Stimulated activated CD4-positive, alpha-beta T cell treated with anti-CD3 and anti-CD28 coated beads, TNF-alpha, amount 100 ng/mL, for 24 hours (primary cell): ENCODE results near the gene TDRD5.

Source experiments
- DNase-seq, 3 experiments: peaks; one replicate each; pipeline ENCODE4 v3.0.0-alpha.2; 2020; ENCODE audit warnings: low read depth in 3 of 3

TDRD5 gene

DNA sequence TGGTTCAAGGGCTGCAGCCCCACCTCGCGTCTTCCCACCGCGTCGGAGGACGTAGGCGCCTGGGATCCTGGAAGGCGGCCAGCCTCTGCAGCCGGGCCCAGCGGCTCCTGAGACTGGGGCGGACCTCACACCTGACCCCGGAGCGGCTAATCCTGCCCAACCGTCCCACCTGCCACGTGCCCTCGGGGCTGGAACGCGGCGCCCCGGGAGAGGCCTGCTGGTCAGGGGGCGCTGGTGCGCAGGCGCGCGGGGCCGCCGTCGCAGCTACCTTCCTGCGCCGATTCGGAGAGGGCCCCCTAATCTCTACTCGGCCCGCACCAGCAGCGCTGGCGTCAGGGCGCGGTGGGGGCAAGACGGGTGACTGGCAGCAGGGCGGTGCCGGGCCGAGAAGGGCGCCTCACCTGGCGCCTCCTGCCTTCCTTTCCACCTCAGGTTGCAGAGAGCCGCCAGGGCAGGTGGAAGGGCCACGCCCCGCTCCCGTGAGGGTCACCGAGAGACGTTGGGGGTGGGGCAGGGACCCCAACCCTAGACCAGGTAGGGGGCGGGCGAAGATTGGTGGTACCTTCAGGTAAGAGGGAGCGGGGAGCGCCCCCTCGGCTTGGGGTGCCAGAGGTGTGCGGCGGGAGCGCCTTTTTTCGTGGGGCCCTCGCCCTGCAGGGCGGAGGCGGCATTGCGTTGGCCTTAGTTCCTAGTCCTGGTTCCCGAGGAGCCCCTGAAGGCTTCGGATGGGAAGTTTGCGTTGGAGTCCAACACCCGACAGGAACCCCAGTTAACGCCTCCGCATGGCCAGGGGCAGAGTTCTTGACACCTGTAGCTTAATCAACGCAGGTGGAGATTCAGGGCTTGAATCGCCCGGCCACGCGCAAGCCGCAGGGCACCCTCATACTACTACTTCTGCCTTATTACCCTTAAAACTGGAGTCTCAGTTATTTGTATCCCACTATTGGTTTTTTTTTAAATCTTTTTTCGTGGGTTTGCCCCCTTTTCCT is at the start of gene TDRD5:
TDRD5 (plus strand) TSS at position 241 of the 989 bp plus-strand sequence. CDS start 784 bp downstream, outside the sequence.
- no peak for DNase-seq

GRCh38 chr1:179545321-179545720 is 46.3 kb upstream of the TDRD5 start:
- DNase-seq, result no peak

DNA sequence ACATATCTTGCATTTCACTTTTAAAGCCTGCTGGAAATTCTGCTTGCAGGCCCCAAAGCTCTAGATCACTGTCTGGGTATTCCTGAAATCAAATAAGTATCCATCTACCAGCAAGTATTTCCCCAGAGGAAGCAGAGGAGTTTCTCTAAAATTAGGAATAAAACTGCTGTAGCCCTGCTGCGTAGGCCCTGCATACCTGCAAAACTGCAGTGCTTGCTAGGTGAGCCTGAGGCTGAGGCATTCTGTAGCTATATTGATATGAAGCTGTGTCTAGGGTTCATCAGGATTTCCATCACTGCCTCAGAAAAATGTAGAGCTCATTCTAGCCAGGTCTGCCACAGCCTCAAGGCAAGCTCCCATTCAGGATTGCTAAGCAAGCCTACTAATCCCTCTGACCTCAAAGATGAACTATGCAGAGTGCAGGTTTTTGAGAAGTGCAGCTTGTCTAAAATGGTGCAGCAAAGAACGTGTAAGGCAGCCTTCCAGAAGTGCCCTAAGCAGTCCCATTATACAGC is 44.6 kb upstream of the TDRD5 start:
- DNase-seq, result no peak

- DNase-seq, result no peak
Measured at GRCh38 chr1:179548666-179549367, 42.8 kb upstream of the TDRD5 start.

DNA sequence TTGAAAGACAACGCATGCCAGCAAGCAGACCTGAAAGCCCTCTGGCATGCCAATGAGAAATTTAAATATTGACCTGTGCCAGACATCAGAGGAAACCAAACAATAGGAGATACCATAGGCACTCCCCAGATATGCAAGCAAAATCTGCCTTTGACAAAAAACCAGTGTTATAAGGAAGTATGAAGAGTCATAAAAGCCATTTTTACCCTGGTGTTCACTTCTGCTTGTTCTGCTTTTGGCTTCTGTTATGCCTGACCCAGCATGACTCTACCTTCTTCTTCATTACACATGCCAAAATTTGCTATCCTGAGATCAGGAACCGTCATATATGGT is 42.3 kb upstream of the TDRD5 start:
- no peak for DNase-seq

- no peak for DNase-seq
Measured at GRCh38 chr1:179550746-179551682, 40.6 kb upstream of the TDRD5 start.

DNA sequence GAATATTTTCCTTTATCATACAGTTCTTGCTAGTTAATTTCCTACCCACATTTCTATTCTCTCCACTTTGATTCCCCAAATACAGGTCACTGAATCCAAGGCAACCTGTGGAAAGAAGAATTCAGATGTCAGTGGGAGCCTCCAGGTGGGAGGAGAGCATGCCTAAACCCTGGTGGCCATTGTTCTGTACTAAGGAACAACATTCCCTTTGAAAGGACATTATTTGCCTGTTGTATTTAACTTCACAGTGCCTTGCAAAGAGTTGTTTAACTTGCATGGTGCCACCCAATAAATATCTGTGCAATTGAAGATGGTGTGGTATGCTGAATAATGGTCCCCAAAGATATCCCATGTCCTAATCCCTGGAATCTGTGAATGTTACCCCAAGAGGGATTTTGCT is 37.2 kb upstream of the TDRD5 start:
- no peak for DNase-seq

DNA sequence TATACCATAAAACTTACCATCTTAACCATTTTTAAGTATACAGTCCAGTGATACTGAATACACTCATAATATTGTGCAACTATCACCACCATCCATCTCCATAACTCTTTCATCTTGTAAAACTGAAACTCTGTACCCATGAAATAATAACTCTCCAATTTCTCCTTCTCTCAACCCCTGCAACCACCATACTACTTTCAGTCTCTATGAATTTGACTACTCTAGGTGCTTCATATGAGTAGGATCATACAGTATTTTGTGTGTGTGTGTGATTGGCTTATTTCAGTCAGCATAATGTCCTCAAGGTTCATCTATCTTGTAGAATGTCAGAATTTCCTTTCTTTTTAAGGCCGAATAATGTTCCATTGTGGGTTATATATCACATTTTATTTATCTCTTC is 33.6 kb upstream of the TDRD5 start:
- no peak for DNase-seq

DNA sequence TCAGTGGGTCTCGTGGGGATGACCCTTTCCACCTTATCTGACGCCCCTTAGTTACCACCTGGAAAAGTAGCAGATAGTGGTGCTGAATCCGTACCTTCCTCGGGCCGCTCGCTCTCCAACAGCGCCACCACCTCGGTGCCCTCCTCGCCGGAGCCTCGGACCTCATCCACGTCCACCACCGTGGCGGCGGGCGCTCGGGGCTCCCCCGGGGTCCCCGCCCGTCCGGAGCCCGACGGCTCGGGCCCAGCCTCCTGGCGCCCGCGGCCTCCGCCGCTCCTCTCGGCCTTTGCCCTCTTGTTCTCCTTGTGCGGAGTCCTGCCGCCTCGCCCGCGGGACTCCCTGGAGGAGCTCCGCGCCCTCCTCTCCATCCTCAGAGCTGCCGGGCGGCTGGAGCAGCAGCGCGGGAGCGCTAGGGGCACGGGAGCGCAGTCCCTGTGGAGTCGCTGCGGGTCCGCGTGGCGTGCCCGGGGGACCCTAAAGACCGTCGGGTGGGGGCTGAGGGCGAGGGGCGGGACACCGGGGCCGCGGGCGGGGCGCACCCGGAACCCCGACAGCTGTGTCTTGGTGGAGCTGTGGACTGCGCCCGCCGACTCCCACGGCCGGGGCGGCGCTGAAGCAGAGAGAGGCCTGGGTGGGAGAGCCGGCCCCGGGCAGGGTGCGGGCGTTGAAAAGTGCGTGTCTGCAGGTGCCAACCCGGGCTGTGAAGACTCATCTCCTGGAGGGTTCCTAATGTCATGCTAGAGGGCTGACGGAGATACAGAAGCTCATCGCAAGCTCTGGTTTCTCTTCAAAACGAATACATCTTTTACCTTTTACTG is 15.9 kb upstream of the TDRD5 start, which contains the start of gene NPHS2:
NPHS2 (minus strand) TSS at position 452 of the 818 bp plus-strand sequence; CDS start at position 368, 84 bp downstream.
- DNase-seq, result no peak

DNA sequence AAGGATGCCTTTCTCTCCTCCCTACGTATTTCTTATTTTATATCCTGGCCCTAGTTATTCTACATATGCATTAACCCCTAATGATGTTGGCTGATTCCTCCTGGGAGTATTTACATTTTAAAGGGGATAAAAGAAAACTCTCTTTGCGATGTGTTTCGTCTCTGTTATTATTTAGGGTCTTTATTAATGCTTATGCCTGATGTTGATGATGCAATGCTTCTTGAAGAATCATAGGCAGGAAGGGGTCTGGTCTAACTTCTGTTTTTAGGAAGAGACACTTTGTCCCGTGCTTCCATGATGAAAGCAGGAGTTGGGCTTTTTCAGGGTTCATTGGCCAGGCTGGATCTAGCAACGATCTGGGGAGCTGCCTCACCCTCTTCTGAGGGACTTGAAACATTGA is 15.1 kb upstream of the TDRD5 start:
- DNase-seq, result no peak

- DNase-seq, result no peak
Measured at GRCh38 chr1:179583771-179584320, 7.8 kb upstream of the TDRD5 start.

DNA sequence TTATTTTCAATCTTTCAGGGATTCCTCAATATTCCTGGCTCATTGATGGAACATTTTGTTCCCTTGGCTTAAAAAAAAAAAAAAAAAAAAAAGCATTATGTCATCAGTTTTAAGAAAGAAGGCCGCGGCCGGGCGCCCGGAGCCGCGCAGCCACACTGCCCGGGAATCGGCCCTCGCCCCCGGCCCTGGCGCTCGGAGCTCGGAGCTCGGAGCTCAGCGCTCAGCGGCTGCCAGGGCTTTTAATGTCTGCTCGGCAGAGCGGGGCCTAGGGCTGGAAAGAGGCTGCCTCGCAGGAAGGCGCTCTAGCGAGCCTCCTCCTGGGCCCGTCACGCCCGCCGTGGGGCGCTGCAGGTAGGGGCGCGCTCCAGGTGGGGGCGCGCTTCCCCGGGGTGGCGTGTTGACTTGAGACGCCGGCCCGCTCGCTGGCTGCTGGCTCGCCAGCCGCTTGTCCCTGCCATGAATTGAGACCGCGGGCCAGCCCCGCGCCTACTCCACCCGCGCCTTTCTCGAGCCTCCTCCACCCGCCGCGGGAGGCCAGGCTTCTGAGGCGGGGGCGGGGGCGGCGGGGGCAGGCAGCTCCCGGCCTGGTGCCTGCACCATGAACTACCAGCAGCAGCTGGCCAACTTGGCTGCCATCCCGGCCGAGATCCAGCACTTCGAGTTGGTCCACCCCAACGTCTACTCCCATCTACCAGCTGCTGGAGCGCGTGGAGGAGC is 5.4 kb upstream of the TDRD5 start:
- DNase-seq, result no peak

GRCh38 chr1:179587336-179587735 is 4.3 kb upstream of the TDRD5 start:
- no peak for DNase-seq

DNA sequence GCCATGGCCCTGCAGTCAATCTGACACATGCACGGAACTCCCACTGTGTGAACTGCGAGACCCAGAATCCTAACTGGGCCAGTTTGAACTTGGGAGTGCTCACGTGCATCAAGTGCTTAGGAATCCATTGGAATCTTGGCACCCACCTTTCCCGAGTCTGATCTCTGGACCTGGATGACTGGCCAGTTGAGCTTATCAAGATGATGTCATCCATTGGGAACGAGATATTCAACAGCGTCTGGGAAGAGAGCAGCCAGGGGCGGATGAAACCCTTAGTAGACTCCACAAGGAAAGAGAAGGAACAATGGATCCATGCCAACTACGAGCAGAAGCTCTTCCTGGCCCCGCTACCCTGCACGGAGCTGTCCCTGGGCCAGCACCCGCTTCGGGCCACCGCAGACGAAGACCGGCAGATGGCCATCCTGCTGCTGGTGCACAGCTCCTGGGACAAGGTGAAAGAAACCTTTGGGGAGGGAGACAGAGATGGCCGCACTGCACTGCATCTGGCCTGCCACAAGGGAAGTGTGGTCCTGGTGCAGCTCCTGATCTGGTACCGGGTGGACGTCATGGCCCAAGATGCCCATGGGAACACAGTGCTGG is 3.1 kb upstream of the TDRD5 start:
- no peak for DNase-seq

- DNase-seq, result no peak
Measured at GRCh38 chr1:179589509-179589908, 2.1 kb upstream of the TDRD5 start.

GRCh38 chr1:179590671-179591070 is 961 bp upstream of the TDRD5 start:
- no peak for DNase-seq

DNA sequence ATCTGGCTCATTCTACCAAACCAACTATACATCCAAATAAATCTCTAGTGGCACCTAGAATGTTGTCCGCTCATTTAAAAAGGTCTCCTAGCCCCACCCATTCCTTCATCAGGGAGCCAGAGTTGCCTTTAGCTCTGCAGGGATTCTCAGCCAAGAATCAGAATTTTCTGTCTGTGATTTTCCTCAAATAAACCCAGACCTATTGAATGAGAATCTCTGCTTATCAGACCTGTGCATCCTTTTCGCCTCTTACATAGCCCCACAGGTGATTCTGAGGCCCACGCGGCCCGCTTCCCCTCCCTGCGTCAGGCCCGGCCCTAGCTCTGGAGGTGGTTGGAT is 410 bp upstream of the TDRD5 start:
- DNase-seq, result no peak

DNA sequence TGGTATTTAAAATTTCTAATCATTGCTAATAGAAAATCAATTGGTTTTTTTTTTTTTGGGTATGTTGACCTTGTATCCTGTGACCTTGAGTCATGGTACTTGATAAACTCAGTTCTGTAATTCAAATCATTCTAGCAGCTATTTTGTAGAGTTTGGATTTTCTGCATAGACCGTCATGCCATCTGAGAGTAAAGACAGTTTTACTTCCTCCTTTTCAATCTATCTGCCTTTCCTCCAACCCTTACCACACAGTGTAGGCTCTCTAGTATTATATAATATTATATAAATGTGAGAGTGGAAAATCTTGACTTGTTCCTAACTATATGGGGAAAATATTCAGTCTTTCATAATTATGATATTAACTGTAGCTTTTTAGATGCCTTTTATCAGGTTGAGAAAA is 7.0 kb downstream of the TDRD5 start:
- DNase-seq, result no peak

- DNase-seq, result no peak
Measured at GRCh38 chr1:179599623-179600249, 8.1 kb downstream of the TDRD5 start.
